Measurements from ENCODE around the gene TLE2.

The TLE2 gene

DNA sequence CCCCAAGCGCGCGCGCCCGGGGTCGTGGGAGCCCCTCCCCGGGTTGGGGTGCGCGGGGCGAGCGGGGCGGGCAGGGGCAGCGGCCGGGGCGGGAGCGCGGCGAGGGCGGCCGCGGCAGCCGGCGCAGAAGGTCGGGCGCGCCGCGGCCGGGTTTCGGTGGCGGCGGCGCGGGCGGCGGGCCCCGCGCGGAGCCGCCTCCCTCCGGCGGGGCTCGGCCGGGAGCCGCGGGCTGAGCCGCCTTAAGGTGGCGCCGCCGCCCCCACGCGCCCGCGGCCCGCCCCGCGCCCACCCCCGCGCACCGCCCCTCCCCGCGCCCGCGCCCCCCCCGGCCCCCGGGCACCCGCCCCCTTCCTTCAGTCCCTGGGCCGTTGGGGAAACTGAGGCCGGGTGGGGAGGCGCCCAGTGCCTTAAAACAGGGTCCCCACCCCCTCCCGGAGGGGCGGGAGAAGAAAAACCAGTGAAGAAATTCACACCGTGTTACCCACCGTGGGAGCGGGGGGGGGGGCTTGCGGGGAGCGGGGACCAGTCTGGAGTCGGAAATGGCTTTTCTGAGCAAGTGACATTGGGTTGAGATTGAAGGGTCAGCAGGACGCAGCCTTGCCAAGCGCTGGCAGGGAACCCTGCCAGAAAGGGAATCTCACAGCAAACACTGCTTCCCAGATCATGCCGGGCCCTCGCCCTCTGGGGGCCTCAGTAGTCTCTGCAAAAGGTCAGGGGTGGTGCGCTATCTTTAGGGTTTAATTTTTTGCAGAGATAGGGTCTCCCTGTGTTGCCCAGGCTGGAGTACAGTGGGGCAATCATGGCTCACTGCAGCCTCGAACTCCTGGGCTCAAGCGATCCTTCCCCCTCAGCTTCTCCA is at the start of gene TLE2:
TSS of gene TLE2 (minus strand) at position 216 of the 859 bp plus-strand sequence. CDS start 376 bp downstream, outside the sequence.
- DNase-seq = peak; percentile 47

DNA sequence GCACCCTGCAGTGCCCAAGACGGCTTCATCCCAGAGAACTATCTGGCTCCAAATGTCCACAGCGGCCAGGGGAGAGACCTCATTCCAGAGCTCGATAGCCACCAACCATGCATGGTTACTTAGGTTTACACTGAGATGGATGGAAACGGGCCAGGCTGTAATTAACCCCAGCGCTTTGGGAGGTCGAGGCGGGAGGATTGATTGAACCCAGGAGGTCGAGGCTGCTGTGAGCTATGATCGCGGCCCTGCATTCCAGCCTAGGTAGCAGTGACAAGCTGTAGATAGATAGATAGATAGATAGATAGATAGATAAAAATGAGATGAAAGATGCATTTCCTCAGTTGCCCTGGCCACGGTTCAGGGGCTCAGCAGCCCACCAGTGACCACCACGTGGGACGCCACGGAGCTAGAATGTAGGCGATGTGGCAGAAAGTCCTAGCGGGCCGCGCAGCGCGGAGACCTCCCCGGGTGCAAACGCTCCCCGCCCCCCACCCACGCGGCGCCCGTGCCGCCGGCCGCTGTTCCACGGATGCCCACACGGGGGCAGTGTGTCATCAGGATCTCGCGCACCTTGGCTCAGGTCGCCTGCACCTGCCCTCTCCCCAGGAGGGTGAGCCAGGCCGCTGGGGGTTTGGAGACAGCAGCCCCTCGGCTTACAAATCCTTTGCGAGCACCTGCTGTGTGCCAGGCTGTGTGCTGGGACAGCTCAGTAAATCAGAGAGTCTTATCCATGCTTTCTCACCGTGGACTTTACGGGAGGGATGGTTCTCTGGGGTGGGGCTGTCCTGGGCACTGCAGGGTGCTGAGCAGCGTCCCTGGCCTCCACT is 46.7 kb upstream of the TLE2 start:
- DNase-seq = no peak

DNA sequence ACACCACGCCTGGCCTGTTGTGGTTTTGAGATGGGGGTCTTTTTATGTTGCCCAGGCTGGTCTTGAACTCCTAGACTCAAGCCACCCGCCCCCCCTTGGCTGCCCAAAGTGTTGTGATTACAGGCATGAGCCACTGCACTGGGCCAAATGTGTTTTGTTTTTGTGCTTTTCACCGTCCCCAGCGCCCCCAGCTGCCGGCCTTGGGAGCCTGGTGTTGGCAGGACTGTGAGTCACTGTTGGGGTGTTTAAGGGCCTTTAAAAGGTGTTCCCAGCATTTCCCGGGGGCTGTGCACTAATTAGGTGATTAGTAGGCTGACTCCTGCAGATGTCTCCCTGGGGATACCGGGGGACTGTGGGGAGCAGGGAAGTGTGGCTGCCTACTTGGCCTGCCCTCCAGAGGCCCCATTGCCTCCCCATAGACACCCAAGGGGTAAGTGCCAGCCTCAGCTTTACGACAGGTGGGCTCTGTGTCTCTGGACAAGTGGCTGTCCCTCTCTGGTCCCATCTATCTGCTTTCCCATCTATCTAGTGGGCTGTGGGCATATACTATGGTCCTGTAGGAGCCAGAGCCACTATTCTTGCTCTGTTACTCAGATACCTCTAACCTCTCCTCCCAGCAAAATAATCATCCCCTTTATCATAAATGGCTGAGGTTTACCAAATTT is 45.0 kb upstream of the TLE2 start:
- DNase-seq = no peak

GRCh38 chr19:3073159-3073563 is 44.1 kb upstream of the TLE2 start:
- DNase-seq = peak; percentile 77

- DNase-seq = no peak
Observed at GRCh38 chr19:3071768-3072167, 42.7 kb upstream of the TLE2 start.

- DNase-seq = no peak
Observed at GRCh38 chr19:3068071-3068470, 39.0 kb upstream of the TLE2 start.

DNA sequence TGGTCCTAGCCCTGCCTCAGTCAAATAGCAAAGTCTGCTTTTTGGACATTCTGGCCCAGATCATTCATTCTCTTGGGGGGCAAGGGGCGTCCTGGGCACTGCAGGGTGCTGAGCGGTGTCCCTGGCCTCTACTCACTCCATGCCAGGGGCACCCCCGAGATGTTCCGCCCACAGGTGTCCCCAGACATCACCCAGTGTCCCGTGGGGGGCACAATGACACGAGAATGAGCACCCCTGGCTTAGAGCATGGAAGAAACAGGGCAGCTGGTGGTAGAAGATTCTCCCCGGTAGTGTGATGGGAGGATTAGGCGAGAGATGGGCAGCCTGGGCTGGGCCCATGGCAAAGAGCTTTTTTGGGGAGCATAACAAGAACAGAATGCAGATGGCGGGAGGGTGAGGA is 38.5 kb upstream of the TLE2 start:
- no peak for DNase-seq

GRCh38 chr19:3066482-3067049 is 37.5 kb upstream of the TLE2 start:
- DNase-seq = no peak

GRCh38 chr19:3065675-3066357 is 36.7 kb upstream of the TLE2 start:
- DNase-seq = no peak

GRCh38 chr19:3064011-3064330 is 34.9 kb upstream of the TLE2 start:
- no peak for DNase-seq

DNA sequence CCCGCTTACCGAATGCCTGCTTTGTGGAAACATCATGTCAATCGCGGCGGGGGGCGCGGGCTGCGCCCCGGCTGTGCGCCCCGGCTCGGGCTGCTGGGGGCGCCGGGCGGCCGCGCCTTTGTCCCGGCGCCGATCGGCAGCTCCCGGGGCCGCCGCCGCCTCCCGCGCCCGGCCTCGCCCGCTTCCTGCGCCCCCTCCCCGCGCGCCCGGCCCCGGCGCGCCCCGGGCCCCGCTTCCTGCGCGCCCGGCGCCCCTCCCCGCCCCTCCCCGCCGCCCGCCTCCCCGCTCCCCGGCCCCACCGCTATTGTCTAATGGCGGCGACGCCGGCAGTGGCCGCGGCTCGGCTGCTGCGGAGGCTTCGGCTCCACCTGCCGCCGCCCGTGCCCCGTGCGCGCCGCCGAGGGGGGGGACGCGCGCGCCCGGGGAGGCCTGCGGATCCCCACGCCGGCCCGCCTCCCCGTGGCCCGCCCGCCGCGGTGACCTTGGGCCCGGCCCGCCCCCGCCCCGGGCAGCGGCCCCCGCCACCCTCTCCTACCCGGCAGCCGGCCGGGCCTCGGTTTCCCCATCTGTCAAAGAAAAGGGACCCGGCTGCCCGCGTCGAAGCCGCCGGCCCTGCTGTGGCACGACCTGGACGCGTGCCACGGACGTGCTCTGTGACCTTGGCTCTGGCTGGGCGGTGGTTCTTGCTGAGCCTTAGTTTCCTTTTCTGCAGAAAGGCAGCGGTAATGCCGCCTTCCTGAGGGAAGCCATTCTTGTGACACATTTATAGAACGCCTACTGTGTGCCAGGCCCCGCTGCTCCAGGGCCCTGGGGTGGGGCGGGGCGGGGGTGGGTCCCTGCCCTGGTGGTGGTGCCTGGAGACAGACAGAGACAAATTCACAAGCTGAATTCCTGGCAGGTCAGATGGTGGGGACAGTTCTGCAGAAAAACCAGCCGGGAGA is 33.4 kb upstream of the TLE2 start, which contains the start of gene TLE5:
TSS of gene TLE5 (minus strand) at position 331 of the 941 bp plus-strand sequence. CDS start at position 36, 295 bp downstream.
- DNase-seq = peak; percentile 78

- no peak for DNase-seq
Observed at GRCh38 chr19:3061182-3062161, 32.4 kb upstream of the TLE2 start.

DNA sequence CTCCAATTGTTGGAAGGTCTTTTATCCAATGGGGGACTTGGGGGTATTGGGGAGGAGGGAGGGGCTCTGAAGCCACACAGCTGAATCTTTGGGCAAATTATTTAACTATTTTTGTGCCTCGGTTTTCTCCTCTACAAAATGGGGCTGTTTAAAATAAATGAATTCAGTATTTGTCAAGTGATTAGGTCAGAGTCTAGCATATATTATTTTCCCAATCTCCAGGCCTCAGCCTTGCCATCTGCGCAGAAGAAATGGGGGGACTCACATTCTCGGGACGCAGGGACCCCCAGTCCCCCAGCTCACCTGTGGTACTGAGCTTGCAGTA is 31.7 kb upstream of the TLE2 start:
- no peak for DNase-seq

- no peak for DNase-seq
Observed at GRCh38 chr19:3059653-3060052, 30.6 kb upstream of the TLE2 start.

GRCh38 chr19:3058821-3059314 is 29.8 kb upstream of the TLE2 start:
- DNase-seq = no peak

- DNase-seq = no peak
Observed at GRCh38 chr19:3058009-3058820, 29.1 kb upstream of the TLE2 start.

- peak; percentile 94 for DNase-seq
Observed at GRCh38 chr19:3057275-3057714, 28.2 kb upstream of the TLE2 start.

DNA sequence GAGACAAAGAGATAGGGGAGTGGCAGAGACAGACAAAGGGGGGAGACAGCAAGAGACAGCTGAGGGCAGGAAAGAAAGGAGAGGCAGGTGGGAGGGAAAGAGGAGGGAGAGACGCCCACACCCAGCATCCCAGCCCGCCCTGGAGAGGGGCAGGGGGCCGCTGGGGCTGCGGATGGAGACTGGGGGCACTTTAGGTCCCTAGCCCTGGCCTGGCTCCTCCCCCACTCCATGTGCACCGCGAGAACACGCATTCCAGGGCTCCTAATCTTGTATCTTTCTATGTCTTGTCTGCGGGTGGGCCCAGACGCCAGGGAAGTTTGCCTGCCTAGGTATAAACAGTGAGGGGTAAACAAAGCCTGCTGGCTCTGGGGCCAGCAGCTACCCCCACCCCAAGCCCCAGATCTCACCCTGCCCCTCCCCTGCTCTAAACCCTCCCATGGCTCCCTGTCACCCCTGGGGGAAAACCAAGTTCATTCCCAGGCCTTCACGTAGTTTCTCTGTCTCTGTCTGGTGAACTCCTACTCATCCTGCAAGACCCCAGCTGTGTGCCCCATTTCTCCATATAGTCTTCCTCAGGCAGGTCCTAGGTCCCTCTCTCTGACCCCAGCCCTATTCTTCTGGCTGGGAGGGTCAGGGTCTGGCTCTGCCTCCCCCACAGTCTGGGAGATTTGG is 27.5 kb upstream of the TLE2 start:
- no peak for DNase-seq
